OCI-LY7 (cell line): ENCODE data around the gene FGFBP3. TPM values are rescaled to one million over a fixed set of nuclear protein-coding genes. Genes with fewer than 3 reads are reported as not detected.

Experiments used
- BruUV-seq: library from RNA; stranded (reverse); fragments of 400-500 nt; replicated peaks from 2 replicates; lab custom pipeline; 2021; lab: Mats Ljungman, UMichigan
- CTCF ChIA-PET: fragments of 300-600 bp; sonication (Branson Sonifier 250); formaldehyde crosslinking; loops from one replicate; lab custom pipeline; 2022; ENCODE audit warnings: antibody characterized with exemption; ENCODE audit not compliant: unreplicated experiment; lab: Charles Lee
- POLR2A ChIA-PET: fragments of 300-600 bp; sonication (Branson Sonifier 250); formaldehyde crosslinking; loops from one replicate; lab custom pipeline; 2022; ENCODE audit warnings: antibody characterized with exemption; lab: Charles Lee
- DNase-seq: peaks from one replicate; pipeline ENCODE4 v3.0.0-alpha.2; 2015; ENCODE audit warnings: low spot score
- H2AFZ ChIP-seq: fragments of 200-600 bp; sonication (generic), shearing (Covaris generic); 2 replicates; pipeline ENCODE4 v1.6.1; 2014; ENCODE audit warnings: mild to moderate bottlenecking, antibody characterized with exemption, low read length, moderate library complexity
- H3K27ac ChIP-seq: fragments of 200-600 bp; sonication (generic); 2 replicates; pipeline ENCODE4 v1.5.1; 2014; ENCODE audit warnings: mixed run types, low read depth, mild to moderate bottlenecking, moderate library complexity, low read length, inconsistent platforms; ENCODE audit not compliant: poor library complexity, severe bottlenecking
- H3K36me3 ChIP-seq: fragments of 200-600 bp; sonication (generic); 2 replicates; pipeline ENCODE4 v1.6.1; 2014; ENCODE audit warnings: mild to moderate bottlenecking, antibody characterized with exemption, low read length, moderate library complexity, mixed read lengths; ENCODE audit not compliant: insufficient read depth
- H3K4me1 ChIP-seq: fragments of 200-600 bp; sonication (generic); 2 replicates; pipeline ENCODE4 v1.5.1; 2014; ENCODE audit warnings: mild to moderate bottlenecking, low read length; ENCODE audit not compliant: insufficient read depth, poor library complexity, severe bottlenecking
- H3K4me2 ChIP-seq: fragments of 200-600 bp; sonication (generic); 2 replicates; pipeline ENCODE4 v1.6.1; 2014; ENCODE audit warnings: mild to moderate bottlenecking, low read length
- H3K4me3 ChIP-seq: fragments of 200-600 bp; sonication (generic); 2 replicates; pipeline ENCODE4 v1.5.1; 2014; ENCODE audit warnings: mild to moderate bottlenecking, low read depth, low read length; ENCODE audit not compliant: poor library complexity, severe bottlenecking
- H3K79me2 ChIP-seq: fragments of 200-600 bp; sonication (generic); 2 replicates; pipeline ENCODE4 v1.6.1; 2016; ENCODE audit warnings: low read depth, mild to moderate bottlenecking, low read length, moderate library complexity, mixed read lengths; ENCODE audit not compliant: insufficient read depth
- H3K9me2 ChIP-seq: fragments of 200-600 bp; sonication (generic); 2 replicates; pipeline ENCODE4 v1.6.1; 2016; ENCODE audit warnings: mild to moderate bottlenecking, low read length, mixed read lengths; ENCODE audit not compliant: insufficient read depth
- H3K9me3 ChIP-seq: fragments of 200-600 bp; sonication (generic); 2 replicates; pipeline ENCODE4 v1.6.1; 2014; ENCODE audit warnings: mild to moderate bottlenecking, mixed run types, low read length, mixed read lengths
- H4K20me1 ChIP-seq: fragments of 200-600 bp; sonication (generic); 2 replicates; pipeline ENCODE4 v1.6.1; 2014; ENCODE audit warnings: mild to moderate bottlenecking, antibody characterized with exemption, low read length, moderate library complexity, mixed read lengths; ENCODE audit not compliant: insufficient read depth
- EZH2phosphoT487 ChIP-seq: fragments of 200-600 bp; sonication (generic); IDR thresholded peaks from 2 replicates; pipeline ENCODE4 v1.6.1; 2018; ENCODE audit warnings: low read depth, borderline replicate concordance, mild to moderate bottlenecking, mixed run types, antibody characterized with exemption, low read length, moderate library complexity, mixed read lengths
- intact Hi-C: fragments of 100-400 bp; cut with micrococcal nuclease; formaldehyde crosslinking; loops from one replicate; pipeline ENCODE4 v1.10.0; 2022; ENCODE audit not compliant: unreplicated experiment
- total RNA-seq, 2 experiments: library from RNA; depleted of rRNA in 1 of 2; stranded (reverse); fragments of >200 nt in 1 of 2; shearing (Covaris generic) in 1 of 2; gene quantifications; 2 replicates each; pipeline ENCODE4 v1.2.3, GENCODE V29; 2014 to 2022
- TF ChIP-seq, protein P1 (sequence below): fragments of 200-600 bp; sonication (generic); conservative IDR thresholded peaks from 2 replicates; pipeline ENCODE4 v1.5.1; 2014; ENCODE audit warnings: mild to moderate bottlenecking, antibody characterized with exemption, low read length, moderate library complexity, mixed read lengths

Gene FGFBP3
- total RNA-seq, 2 experiments from 2014 or later, result 1.1 to 2.7 TPM

DNA sequence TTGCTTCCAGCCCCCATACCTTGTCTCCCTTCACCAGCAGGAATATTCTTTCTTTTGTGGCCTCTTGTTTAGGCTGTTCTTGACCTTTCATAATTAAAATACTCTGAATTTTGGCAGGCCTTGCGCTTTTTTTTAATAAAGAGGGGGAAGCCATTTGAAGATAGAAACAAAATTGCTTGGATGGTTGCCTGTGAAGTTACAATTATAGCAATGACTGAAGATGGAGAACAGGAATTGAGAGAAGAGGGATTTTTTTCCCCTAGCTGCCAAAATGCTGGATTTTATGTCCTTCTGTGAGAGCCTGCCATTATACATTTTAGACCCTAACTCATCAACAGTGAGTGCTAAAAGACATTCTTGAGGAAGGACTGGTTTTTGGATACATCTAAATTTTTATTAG lies 24.8 kb downstream of the FGFBP3 start:
- Histone ChIP-seq H3K9me3 (no peaks in the 10 kb centered on the region), H3K79me2 (no peaks in the 10 kb centered on the region), H4K20me1 (no peaks in the 10 kb centered on the region), H3K4me2 (no peak overlapping the region), H2AFZ (no peak overlapping the region), H3K27ac (no peak overlapping the region), H3K4me3 (no peak overlapping the region), H3K9me2 (no peaks in the 10 kb centered on the region), H3K4me1 (no peaks in the 10 kb centered on the region), H3K36me3 (no peaks in the 10 kb centered on the region)
- BruUV-seq, result no TSS peak
- ChIA-PET POLR2A (no interaction called here), CTCF (no interaction called here)
- intact Hi-C loops, result no loop called here
- TF ChIP-seq, protein P1, sequence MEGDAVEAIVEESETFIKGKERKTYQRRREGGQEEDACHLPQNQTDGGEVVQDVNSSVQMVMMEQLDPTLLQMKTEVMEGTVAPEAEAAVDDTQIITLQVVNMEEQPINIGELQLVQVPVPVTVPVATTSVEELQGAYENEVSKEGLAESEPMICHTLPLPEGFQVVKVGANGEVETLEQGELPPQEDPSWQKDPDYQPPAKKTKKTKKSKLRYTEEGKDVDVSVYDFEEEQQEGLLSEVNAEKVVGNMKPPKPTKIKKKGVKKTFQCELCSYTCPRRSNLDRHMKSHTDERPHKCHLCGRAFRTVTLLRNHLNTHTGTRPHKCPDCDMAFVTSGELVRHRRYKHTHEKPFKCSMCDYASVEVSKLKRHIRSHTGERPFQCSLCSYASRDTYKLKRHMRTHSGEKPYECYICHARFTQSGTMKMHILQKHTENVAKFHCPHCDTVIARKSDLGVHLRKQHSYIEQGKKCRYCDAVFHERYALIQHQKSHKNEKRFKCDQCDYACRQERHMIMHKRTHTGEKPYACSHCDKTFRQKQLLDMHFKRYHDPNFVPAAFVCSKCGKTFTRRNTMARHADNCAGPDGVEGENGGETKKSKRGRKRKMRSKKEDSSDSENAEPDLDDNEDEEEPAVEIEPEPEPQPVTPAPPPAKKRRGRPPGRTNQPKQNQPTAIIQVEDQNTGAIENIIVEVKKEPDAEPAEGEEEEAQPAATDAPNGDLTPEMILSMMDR, result no peak
- DNase-seq, result no peak

DNA sequence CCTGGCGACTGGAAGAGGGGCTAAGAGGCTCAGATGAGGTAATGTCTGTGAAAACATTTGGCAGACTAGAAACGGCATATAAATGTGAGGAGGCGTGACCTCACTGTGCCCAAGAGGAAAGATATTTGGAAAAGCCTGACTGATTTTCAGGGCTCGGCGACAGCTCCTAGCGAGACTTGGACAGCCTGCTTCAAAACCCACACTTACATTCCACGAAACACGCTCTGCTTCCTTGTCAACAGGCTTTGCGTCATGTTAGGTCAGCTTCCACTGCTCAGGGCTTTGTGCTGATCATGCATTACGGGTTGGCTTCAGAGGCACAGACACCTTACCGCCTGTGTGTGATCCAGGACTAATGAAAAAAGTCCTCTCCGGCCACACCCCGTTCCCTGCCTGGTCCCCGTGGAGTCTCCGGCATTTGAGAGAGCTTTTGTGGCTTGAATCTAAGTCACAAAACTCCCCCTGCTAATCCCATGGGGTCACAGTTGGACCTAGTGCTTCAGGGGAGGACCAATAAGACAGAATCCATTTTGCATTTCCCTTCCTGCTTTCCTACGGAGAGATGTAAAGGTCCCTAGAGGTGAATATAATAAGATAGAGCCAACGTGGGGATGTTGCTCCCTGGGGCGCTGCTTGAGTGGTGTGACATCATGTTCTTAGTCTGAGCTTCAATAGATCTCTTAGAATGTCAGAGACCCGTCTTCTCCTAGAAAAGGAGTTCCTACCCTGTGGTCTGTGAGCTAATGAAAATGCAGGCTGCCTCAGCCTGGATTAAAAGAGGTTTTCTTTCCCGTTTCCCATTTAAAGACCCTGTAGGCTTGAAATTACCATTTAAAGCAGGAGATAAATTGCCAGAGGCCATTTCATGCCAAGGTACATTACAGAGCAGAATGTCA lies 25.5 kb downstream of the FGFBP3 start:
- ChIA-PET POLR2A (no interaction called here), CTCF (no interaction called here)
- Histone ChIP-seq H3K27ac (no peak overlapping the region), H4K20me1 (no peaks in the 10 kb centered on the region), H2AFZ (no peak overlapping the region), H3K4me3 (no peak overlapping the region), H3K4me2 (no peak overlapping the region), H3K36me3 (no peaks in the 10 kb centered on the region), H3K9me2 (no peaks in the 10 kb centered on the region), H3K79me2 (no peaks in the 10 kb centered on the region), H3K4me1 (no peaks in the 10 kb centered on the region), H3K9me3 (no peaks in the 10 kb centered on the region)
- no peak for DNase-seq
- BruUV-seq, result no TSS peak
- no peak for TF ChIP-seq EZH2phosphoT487
- TF ChIP-seq, protein P1, result no peak
- intact Hi-C loops, result no loop called here

DNA sequence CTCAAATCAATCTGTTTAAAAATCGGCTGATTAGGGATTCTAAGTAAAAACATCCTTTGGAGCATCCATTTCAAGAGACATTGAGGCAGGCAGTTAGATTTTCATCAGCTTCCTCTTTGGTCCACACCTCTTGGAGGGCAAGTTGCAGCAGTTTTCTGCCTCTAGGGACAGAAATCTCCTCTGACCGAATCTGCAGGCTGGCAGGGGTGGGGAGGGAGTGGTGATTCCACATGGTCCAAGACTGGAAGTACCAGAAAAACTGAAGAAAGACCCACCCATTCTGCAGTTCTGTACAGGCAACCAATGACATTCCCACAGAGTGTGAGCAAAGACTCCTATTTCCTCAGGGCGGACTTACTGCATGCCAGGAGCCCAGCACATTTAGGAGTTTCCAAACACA lies 29.0 kb downstream of the FGFBP3 start:
- Histone ChIP-seq H4K20me1 (no peaks in the 10 kb centered on the region), H3K4me3 (no peak overlapping the region), H3K79me2 (no peaks in the 10 kb centered on the region), H2AFZ (no peak overlapping the region), H3K9me3 (no peaks in the 10 kb centered on the region), H3K4me2 (no peak overlapping the region), H3K27ac (no peak overlapping the region), H3K4me1 (no peaks in the 10 kb centered on the region), H3K9me2 (no peaks in the 10 kb centered on the region), H3K36me3 (no peaks in the 10 kb centered on the region)
- intact Hi-C loops, result no loop called here
- POLR2A ChIA-PET, result interaction anchor here (0.6 kb wide), 1 partner anchor 87 kb away, joined by 3 read pairs; no protein-coding TSS in a partner anchor
- CTCF ChIA-PET, result no interaction called here
- DNase-seq, result no peak
- BruUV-seq, result no TSS peak
- TF ChIP-seq, protein P1, result no peak
- no peak for TF ChIP-seq EZH2phosphoT487
